HPDE6-E6E7 (cell line): ENCODE results near the gene LPAR2.
A peak's percentile ranks its signal among the peaks of the same experiment; 100 is the strongest.
"Not testable (repeated sequence)": the region's sequence is repeated elsewhere in the genome, so short reads cannot be mapped to it uniquely, and the experiment has no call there.

Experiments used
- DNase-seq: peaks from one replicate; pipeline ENCODE4 v3.0.0; 2011; ENCODE audit warnings: missing footprints; ENCODE audit errors: extremely low spot score

Gene LPAR2

DNA sequence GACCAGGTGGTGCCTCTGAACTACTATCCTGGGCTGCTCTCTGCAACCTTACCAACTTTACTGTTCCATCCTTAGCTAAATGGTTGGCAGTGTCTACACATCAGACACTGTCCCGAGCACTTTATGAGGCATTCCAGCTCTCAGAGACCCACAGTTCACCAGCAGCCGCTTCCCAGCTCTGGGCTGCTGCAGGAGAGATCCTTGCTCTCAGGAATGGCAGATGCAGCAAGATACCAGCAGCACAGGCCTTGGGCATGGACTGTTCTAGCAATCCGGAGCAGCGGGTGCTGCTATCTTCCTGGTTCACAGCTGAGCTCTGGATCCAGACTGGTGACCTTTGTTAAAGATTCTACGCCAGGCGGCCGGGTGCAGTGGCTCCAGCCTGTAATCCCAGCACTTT is 3.3 kb upstream of the LPAR2 start:
- DNase-seq: no peak

DNA sequence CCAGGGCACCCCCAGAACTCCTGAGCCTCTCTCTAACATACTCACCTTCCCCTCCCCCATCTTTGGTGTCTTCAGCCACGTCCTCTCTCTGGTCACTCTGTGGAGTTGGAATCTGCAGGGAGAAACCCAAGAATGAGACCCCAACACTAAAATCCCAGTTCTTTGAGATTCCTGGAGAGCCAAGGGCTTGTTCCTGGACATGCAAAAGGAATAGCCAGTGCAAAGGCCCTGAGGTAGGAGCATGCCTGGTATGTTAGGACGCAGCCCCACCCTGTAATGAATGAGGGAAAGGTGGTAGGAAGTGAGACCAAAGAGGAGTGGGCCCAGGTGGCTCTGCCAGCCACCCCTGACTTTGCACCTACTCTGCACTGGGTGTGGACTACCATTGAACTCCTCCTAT is 2.4 kb upstream of the LPAR2 start:
- DNase-seq: no peak

GRCh38 chr19:19630062-19630414 is 2.0 kb upstream of the LPAR2 start:
- no peak for DNase-seq

GRCh38 chr19:19628501-19629134 is 598 bp upstream of the LPAR2 start:
- DNase-seq: peak; percentile 94

DNA sequence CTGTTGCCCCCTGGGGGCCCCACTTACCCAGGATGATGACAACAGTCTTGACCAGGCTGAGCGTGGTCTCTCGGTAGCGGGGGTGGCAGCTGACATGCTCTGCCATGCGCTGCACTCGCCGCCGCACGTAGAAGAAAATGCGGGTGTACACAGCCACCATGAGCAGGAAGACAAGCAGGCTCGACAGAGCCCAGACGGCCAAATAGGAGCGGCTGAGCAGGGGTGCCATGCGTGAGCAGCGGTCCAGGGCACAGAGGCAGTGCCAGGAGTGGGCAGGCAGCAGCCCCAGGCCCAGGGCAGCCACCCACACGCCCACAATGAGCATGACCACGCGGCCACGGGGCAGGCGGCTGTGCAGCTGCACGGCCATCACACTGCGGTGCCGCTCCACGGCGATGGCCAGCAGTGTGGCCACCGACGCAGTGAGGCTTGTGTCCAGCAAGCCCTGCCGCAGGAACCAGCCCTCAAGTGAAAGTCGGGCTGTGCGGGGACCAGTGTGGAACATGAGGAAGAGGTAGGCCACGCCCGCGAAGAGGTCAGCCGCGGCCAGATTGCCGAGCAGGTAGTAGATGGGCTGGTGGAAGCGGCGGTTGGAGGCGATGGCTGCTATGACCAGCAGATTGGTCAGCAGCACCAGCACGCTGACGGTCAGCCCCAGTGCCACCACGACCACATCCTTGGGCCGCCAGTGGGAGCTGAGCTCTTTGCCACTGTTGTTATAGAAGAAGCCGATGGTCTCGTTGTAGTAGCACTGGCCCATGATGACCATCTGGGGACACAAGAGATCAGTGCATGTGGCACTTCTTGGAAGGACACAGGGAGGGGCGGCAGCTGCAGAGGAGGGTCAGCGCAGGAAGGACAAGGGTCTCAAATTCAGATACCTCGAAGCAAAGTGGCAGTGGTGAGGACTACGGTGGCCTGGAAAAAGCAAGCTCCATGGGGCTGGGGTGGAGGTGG is 1.2 kb downstream of the LPAR2 start:
- DNase-seq: no peak

DNA sequence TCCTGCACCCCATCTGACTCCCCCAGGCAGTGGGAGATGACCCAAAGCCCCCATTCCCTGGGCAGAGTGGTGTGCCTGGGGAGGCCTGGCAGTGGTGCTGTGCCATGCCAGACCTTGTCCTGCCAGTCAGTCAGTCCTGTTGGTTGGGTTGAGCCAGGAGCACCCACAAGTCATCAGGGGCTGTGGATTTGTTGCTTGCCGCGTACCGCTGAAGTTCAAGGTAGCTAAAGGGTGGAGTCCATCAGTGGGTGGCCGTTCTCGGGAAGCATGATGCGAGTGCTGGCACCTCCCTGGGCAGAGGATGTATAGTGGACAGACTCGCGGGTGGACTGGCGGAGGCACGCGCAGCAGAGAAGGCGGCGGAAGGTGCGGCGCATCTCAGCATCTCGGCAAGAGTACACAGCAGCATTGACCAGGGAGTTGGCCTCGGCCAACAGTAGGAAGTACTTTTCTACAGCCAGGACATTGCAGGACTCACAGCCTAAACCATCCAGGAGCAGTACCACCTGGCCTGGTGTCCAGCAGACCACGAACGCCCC is 3.9 kb downstream of the LPAR2 start:
- DNase-seq: no peak

DNA sequence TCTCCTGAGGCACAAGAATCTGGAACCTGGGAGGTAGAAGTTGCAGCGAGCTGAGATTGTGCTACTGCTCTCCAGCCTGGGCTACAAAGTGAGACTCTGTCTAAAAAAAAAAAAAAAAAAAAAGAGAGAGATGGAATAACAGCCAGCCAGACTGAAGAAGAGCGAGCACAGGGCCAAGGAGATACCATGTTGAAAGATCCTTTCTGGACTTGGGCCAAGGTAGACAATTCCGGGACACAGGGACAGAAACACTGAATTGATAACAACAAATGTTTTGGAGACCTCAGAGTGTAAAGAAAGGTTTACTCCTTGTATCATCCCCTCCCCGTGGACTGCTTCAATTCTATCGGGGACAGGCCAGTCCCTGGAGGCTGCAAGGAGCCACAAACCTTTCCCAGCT is 4.6 kb downstream of the LPAR2 start:
- no peak for DNase-seq

DNA sequence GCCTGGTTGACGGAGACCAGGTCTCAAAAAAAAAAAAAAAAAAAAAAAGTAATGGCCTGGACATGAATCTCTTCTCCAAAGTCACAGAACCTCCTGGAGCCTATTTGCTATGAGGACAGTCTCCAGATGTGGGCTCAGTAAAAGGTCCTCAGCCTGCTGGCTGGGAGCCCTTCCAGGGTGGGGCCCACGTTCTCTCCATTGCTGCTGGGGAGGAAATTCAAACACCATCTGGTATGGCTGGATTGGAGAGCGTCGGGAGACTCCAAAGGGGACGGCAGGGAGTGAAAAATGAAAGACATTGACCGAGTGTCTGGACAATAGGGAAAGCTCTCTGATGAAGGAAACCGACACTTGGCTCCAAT is 8.2 kb downstream of the LPAR2 start:
- DNase-seq: no peak

DNA sequence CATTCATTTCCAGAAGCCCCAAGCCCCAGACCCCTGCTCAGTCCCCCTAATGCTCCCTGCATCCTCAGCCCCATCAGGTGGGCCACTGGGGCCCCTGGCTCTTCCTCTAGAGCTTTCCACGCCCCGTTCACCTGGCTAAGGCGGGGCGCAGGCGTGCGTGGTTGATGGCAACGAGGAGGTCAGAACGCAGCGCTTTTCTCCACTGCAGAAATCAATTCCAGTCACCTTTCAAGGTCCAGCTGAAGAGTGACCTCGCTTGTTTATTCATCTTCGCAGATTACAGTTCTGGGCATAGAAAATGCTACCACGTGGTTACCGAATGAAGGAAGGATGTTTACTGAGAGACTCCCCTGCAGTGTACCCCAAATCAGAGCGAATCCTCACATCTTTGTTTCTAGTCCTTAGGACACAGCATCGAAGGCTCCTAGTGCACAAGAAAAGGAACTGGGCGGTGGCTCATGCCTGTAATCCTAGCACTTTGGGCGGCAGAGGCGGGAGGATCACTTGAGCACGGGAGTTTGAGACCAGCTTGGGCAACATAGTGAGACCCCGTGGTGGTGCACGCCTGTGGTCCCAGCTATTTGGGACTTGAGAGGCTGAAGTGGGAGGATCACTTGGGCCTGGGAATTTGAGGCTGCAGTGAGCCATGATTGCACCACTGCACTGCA is 8.7 kb downstream of the LPAR2 start:
- no peak for DNase-seq

DNA sequence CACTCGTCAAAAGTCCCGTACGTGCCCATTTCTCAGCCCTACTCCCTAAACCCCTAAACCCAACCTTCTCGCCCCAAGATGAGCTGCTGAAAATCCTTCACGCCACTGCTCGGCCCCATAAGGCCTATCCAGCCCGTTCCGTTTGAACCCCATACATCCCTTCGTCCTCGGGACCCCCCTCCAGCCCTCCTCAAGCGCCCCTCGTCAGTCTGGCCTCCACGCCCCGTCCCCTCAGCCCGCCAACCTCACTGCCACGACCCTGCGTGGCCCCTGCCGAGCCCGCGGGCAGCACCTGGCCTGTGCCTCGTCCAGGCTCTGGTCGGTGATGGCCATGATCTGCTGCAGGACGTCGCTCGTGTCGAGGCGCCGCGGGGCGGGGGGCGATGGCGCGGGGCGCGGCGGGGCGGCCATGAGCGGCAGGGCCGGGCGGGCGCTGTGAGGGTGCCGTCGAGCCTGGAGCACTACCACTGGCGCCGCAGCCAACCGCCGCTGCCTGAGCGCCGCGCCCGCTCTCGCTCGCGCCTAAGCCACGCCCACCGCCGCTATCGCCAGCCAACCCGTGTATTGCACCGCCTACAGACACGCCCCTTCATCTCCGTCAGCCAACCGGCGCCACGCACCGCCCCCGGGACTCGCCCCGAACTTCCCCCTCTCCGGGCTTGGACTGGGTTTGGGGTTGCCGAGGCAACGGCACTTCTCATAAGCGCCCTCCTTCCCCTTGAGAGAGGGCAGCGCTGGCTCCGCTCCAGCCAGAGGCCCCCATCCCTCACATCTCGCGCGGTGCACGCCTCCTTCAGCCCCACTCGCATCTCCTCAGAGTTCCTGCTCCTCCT is 9.6 kb downstream of the LPAR2 start, which contains the start of gene PBX4:
TSS of gene PBX4 (minus strand) at position 469 of the 833 bp plus-strand sequence. CDS start at position 411, 58 bp downstream.
- peak; percentile 92 for DNase-seq

DNA sequence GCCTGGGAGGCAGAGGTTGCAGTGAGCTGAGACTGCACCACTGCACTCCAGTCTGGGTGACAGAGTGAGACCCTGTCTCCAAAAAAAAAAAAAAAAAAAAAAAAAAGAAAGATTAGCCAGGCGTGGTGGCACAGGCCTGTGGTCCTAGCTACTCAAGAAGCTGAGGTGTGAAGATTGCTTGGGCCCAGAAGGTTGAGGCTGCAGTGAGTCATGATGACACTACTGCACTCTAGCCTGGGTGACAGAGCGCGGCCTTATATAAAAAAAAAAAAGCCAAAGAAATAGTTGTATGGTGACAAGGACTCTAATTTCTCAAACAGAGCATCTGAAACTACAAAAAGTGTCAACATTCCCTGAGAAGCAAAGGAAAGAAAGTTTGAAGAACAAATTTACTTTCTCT is 12.9 kb downstream of the LPAR2 start:
- DNase-seq: no peak

- no peak for DNase-seq
Observed at GRCh38 chr19:19613506-19613905, 14.5 kb downstream of the LPAR2 start.

DNA sequence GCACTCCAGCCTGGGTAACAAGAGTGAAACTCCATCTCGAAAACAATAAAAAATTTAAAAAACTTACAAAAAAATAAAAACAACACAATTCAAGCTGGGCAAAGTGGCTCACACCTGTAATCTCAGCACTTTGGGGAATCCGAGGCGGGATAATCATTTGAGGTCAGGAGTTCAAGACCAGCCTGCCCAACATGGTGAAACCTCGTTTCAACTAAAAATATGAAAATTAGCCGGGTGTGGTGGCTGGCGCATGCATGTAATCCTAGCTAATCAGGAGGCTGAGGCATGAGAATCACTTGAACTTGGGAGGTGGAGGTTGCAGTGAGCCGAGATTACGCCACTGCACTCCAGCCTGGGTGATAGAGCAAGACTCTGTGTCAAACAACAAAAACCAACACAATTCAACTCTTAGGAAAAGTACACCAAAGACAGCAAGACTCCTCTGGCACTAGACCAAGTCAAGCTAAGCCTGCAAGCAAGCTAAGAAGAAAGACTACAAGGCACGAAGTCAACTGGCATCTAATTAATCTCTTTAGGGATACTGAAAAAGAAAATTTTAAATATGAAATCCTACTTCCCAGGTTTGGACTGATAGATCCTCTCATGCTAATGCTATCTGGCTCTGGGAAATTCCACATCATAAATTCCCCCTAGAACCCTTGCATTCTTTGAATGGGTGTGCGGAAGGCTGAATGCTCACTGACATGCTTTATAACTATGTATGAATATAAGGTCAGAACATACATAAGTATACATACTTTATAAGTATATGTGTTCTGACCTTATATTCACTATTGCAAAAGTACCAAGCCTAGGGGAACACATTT is 17.4 kb downstream of the LPAR2 start:
- no peak for DNase-seq

DNA sequence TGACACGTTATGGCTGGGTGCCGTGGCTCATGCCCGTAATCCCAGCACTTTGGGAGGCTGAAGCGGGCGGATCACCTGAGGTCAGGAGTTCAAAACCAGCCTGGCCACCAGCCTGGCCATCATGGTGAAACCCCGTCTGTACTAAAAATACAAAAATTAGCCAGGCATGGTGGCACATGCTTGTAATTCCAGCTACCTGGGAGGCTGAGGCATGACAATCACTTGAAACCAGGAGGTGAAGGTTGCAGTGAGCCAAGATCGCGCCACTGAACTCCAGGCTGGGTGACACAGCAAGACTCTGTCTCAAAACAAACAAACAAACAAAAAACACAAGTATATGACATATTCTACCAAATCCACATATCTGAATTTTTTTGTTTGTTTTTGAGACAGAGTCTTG is 21.3 kb downstream of the LPAR2 start:
- not testable (repeated sequence) for DNase-seq

GRCh38 chr19:19606021-19606420 is 22.0 kb downstream of the LPAR2 start:
- DNase-seq: peak; percentile 91

DNA sequence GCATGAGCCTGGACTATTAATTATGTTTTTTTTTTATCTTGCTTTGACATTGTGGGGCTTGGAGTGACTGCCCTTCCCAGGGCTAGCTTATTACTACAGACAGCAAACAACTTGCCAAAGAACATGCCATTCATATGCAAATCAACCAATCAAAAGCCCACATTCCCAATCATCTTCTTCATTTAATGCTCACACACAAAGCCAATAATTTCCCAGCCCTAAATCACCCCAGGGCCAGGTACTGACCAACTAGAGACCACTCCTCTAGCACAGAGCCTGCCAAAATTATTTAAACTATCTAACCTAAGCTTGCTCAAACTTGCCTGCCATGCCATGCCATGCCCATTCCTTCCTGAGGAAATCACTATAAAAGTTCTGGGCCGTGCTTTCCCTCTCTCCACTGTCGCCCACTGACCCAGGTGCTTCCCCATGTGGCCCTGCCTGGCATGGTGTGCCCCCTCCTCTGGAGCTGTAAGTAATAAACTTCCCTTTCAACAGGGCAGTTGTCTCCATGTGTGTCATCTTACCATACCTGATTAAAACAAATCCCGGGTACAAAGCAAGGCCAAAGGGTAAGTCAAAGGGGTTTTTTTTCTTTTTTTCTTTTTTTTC is 25.2 kb downstream of the LPAR2 start:
- DNase-seq: no peak

DNA sequence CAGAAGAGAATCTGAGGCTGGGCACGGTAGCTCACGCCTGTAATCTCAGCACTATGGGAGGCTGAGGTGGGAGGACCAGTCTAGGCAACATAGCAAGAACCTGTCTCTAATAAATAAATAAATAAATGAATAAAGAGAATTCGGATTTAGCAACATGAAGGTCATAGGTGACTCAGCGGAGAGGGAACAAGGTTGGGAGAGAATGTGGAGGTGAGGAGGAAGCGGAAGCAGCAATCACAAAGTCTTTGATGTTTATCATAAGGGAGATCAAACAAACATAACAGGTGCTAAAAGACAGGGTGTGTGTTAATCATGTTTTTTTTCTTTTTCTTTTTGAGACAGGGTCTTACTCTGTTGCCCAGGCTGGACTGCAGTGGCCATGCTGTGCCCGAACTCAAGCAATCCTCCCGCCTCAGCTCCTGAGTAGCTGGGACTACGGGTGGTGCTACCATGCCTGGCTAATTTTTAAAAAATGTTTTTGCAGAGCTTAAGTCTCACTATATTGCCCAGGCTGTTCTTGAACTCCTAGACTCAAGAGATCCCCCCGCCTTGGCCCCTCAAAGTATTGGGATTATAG is 25.8 kb downstream of the LPAR2 start:
- no peak for DNase-seq

DNA sequence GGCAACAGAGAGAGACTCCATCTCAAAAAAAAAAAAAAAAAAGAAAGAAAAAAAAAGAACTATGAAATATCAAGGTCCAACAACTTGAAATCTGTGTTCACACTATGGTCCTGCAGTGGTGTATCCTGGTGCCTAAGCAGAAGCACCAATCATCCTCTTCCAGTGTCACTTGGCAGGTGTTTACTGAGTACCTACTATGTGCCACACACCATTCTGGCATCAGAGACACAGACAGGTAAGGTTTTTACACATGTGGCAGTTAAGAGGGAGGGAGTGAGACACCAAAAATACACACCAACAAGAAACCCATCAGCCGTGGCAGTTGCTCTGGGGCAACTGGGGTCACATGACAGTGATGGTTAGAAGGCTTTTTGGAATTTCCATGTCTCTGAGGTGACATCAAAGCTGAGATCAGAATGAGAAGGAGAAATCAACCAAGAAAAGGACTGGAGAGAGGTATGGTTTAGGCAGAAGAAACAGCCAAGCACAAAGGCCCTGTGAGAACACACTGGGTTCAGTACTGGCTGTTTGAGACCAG is 27.2 kb downstream of the LPAR2 start:
- DNase-seq: no peak

DNA sequence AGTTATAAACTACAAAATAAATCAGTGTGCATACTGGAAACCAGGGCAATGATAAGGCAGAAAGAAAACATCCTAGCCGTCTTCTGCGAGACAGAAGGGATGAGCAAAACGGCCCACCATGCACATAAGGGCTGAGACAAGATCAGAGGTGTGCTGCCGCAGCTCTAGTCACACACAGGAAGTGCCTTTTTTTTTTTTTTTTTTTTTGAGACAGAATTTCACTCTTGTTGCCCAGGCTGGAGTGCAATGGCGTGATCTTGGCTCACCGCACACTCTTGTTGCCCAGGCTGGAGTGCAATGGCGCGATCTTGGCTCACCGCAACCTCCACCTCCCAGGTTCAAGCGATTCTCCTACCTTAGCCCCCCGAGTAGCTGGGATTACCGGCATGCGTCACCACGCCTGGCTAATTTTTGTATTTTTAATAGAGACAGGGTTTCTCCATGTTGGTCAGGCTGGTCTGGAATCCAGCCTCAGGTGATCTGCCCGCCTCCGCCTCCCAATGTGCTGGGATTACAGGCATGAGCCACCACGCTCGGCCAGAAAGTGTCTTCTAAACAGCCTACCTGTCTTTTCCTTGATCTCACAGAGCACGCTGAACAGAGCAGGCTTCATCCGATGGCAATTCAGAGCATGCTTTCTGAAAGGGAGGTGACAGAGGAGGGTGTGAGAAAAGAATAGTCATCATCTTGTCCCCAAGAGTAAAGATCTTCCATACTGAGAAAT is 29.1 kb downstream of the LPAR2 start:
- not testable (repeated sequence) for DNase-seq
